HepG2 (cell line): ENCODE data around the gene FBXO41. TPM values are rescaled to one million over a fixed set of nuclear protein-coding genes. Genes with fewer than 3 reads are reported as not detected.

Experiments used
- ELF3 ChIP-seq: IDR thresholded peaks from 2 replicates; pipeline ENCODE4 v1.6.1; 2016; ENCODE audit warnings: missing genetic modification reagents, missing compliant biosample characterization
- FOXJ3 ChIP-seq: sonication (generic); formaldehyde crosslinking; IDR thresholded peaks from 2 replicates; pipeline ENCODE4 v1.4.0; 2020; ENCODE audit warnings: missing genetic modification reagents, mild to moderate bottlenecking, borderline replicate concordance
- FOXK1 ChIP-seq: sonication (generic); formaldehyde crosslinking; IDR thresholded peaks from 2 replicates; pipeline ENCODE4 v1.4.0; 2020; ENCODE audit warnings: low read depth, missing genetic modification reagents, borderline replicate concordance
- GABPA ChIP-seq, 2 experiments: IDR thresholded peaks; 2 replicates each; pipeline ENCODE4 v1.6.1; 2011 to 2016; ENCODE audit warnings: low read depth in 2 of 2, low read length in 1 of 2, missing biosample characterization in 1 of 2, missing genetic modification characterization in 1 of 2
- GZF1 ChIP-seq: sonication (generic); formaldehyde crosslinking; IDR thresholded peaks from 2 replicates; pipeline ENCODE4 v1.5.1; 2020; ENCODE audit warnings: mild to moderate bottlenecking, missing genetic modification reagents
- HIC2 ChIP-seq: sonication (generic); formaldehyde crosslinking; IDR thresholded peaks from 2 replicates; pipeline ENCODE4 v1.9.0; 2022; ENCODE audit warnings: low read depth, missing genetic modification reagents
- ZBTB40 ChIP-seq, 2 experiments: fragments of 450-650 bp in 1 of 2; sonication (generic) in 1 of 2; formaldehyde crosslinking in 1 of 2; IDR thresholded peaks; 2 replicates each; pipeline versions ENCODE4 v1.6.1 to v1.8.0; 2016 to 2022; ENCODE audit warnings: antibody characterized with exemption in 1 of 2, mild to moderate bottlenecking in 1 of 2, missing genetic modification reagents in 1 of 2
- ZNF253 ChIP-seq: sonication (generic); formaldehyde crosslinking; IDR thresholded peaks from 2 replicates; pipeline ENCODE4 v1.8.0; 2022; ENCODE audit warnings: mild to moderate bottlenecking, missing genetic modification reagents, borderline replicate concordance
- ZNF615 ChIP-seq: sonication (generic); formaldehyde crosslinking; IDR thresholded peaks from 2 replicates; pipeline ENCODE4 v1.5.0; 2020; ENCODE audit warnings: mild to moderate bottlenecking, missing genetic modification reagents, borderline replicate concordance
- ZNF644 ChIP-seq: IDR thresholded peaks from 2 replicates; pipeline ENCODE4 v1.6.1; 2016; ENCODE audit warnings: low read depth
- polyA plus RNA-seq, 8 experiments: library from polyadenylated mRNA; depleted of rRNA in 3 of 8; stranded (reverse) in 7 of 8; unstranded in 1 of 8; fragments of >200 nt; fragmentation: Illumina TruSeq in 4 of 8; extraction: Trizol in 4 of 8; gene quantifications; 2 replicates each; pipeline versions ENCODE4 v1.2.1 to v1.2.3, GENCODE V29; 2011 to 2016; ENCODE audit warnings: low read depth in 4 of 8, missing spikeins in 1 of 8, mixed read lengths in 1 of 8; ENCODE audit not compliant: insufficient read depth in 1 of 8
- total RNA-seq, 5 experiments: library from RNA; depleted of rRNA; stranded (reverse); fragments of >200 nt; fragmentation: Illumina TruSeq; extraction: Trizol; gene quantifications; 2 replicates each; pipeline ENCODE4 v1.2.3, GENCODE V29; 2016; ENCODE audit warnings: low read depth in 1 of 5
- TF ChIP-seq, protein P1 (sequence below): sonication (generic); formaldehyde crosslinking; IDR thresholded peaks from 2 replicates; pipeline ENCODE4 v1.9.0; 2022; ENCODE audit warnings: missing genetic modification reagents, mild to moderate bottlenecking, borderline replicate concordance
- TF ChIP-seq, protein P2 (sequence below): sonication (generic); formaldehyde crosslinking; IDR thresholded peaks from 2 replicates; pipeline ENCODE4 v1.8.0; 2022; ENCODE audit warnings: missing genetic modification reagents, mild to moderate bottlenecking, moderate library complexity, borderline replicate concordance

FBXO41 gene
- total and polyA plus RNA-seq, 2 of the 13 experiments (the other 11 are each of a cell fraction or from before 2014, with no cell fraction given), result 4.2 to 10.3 TPM

GRCh38 chr2:73262108-73262651 is 22.1 kb downstream of the FBXO41 start (continued):
- TF ChIP-seq ZBTB40 (IDR thresholded peaks at IDR 0.05), result no peak
- TF ChIP-seq ZBTB40 (CRISPR knock-in tag; IDR thresholded peaks at IDR 0.05), result peak; percentile 57; the same call in 1 of the 2 replicates
- peak; percentile 61 for TF ChIP-seq ZNF644 (CRISPR knock-in tag)
- peak; percentile 72; the same call in 1 of the 2 replicates for TF ChIP-seq HIC2 (CRISPR knock-in tag)
- TF ChIP-seq, protein P1, sequence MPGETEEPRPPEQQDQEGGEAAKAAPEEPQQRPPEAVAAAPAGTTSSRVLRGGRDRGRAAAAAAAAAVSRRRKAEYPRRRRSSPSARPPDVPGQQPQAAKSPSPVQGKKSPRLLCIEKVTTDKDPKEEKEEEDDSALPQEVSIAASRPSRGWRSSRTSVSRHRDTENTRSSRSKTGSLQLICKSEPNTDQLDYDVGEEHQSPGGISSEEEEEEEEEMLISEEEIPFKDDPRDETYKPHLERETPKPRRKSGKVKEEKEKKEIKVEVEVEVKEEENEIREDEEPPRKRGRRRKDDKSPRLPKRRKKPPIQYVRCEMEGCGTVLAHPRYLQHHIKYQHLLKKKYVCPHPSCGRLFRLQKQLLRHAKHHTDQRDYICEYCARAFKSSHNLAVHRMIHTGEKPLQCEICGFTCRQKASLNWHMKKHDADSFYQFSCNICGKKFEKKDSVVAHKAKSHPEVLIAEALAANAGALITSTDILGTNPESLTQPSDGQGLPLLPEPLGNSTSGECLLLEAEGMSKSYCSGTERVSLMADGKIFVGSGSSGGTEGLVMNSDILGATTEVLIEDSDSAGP (CRISPR knock-in tag), result peak; percentile 36; the same call in 1 of the 2 replicates
- no peak for TF ChIP-seq GABPA (IDR thresholded peaks at IDR 0.05; ENCODE audit: low read depth, low read length)
- 0 out of 2 replicates have a peak, but pooled peaks have one; percentile 26 for TF ChIP-seq GABPA (CRISPR knock-in tag; IDR thresholded peaks at IDR 0.05; ENCODE audit: low read depth)
- TF ChIP-seq FOXJ3 (CRISPR knock-in tag), result peak; percentile 94; the same call in 1 of the 2 replicates
- TF ChIP-seq, protein P2, sequence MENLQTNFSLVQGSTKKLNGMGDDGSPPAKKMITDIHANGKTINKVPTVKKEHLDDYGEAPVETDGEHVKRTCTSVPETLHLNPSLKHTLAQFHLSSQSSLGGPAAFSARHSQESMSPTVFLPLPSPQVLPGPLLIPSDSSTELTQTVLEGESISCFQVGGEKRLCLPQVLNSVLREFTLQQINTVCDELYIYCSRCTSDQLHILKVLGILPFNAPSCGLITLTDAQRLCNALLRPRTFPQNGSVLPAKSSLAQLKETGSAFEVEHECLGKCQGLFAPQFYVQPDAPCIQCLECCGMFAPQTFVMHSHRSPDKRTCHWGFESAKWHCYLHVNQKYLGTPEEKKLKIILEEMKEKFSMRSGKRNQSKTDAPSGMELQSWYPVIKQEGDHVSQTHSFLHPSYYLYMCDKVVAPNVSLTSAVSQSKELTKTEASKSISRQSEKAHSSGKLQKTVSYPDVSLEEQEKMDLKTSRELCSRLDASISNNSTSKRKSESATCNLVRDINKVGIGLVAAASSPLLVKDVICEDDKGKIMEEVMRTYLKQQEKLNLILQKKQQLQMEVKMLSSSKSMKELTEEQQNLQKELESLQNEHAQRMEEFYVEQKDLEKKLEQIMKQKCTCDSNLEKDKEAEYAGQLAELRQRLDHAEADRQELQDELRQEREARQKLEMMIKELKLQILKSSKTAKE, result 0 out of 2 replicates have a peak, but pooled peaks have one; percentile 13
- TF ChIP-seq ZNF253 (CRISPR knock-in tag), result no peak
- 0 out of 2 replicates have a peak, but pooled peaks have one; percentile 5 for TF ChIP-seq GZF1 (CRISPR knock-in tag)
- peak; percentile 68; the same call in 1 of the 2 replicates for TF ChIP-seq ZNF615 (CRISPR knock-in tag)
- peak; percentile 67 for TF ChIP-seq ELF3 (CRISPR knock-in tag)
- TF ChIP-seq FOXK1, result peak; percentile 78; the same call in 1 of the 2 replicates
